GM12864 (cell line): ENCODE results near the gene C2CD4C.
"Not testable (repeated sequence)": the region's sequence is repeated elsewhere in the genome, so short reads cannot be mapped to it uniquely, and the experiment has no call there.

Experiments used
- DNase-seq: peaks from one replicate; pipeline ENCODE4 v3.0.0-alpha.2; 2011; ENCODE audit warnings: low read depth
- H3K4me3 ChIP-seq: 2 replicates; pipeline ENCODE4 v1.5.1; 2011; ENCODE audit warnings: mild to moderate bottlenecking, low read depth, low read length, control low read depth
- TF ChIP-seq, protein P1 (sequence below): IDR thresholded peaks from 2 replicates; pipeline ENCODE4 v1.5.1; 2011; ENCODE audit warnings: low read depth, mild to moderate bottlenecking, moderate library complexity, low read length, control low read depth, inconsistent platforms; ENCODE audit errors: missing control alignments

The C2CD4C gene

DNA sequence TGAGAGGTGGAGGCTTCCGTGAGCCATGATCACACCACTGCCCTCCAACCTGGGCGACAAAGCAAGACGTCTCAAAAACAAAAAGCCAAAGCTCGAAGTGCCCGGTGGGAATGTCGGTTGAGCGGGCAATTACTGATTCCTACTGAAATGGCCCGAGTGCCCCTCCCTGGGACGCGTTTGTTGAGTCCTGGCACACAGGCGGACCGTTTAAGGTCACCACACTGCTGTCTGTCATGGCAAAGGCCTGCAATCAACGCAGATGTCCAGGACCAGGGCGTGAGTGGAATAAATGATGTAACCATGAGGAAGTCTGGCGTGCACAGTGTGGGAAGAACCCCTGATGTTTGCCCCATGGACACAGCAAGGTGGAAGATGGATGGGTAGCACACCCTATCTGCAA is 19.2 kb upstream of the C2CD4C start:
- DNase-seq: no peak
- H3K4me3 ChIP-seq: no peak overlapping the region
- TF ChIP-seq, protein P1, sequence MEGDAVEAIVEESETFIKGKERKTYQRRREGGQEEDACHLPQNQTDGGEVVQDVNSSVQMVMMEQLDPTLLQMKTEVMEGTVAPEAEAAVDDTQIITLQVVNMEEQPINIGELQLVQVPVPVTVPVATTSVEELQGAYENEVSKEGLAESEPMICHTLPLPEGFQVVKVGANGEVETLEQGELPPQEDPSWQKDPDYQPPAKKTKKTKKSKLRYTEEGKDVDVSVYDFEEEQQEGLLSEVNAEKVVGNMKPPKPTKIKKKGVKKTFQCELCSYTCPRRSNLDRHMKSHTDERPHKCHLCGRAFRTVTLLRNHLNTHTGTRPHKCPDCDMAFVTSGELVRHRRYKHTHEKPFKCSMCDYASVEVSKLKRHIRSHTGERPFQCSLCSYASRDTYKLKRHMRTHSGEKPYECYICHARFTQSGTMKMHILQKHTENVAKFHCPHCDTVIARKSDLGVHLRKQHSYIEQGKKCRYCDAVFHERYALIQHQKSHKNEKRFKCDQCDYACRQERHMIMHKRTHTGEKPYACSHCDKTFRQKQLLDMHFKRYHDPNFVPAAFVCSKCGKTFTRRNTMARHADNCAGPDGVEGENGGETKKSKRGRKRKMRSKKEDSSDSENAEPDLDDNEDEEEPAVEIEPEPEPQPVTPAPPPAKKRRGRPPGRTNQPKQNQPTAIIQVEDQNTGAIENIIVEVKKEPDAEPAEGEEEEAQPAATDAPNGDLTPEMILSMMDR: no peak

DNA sequence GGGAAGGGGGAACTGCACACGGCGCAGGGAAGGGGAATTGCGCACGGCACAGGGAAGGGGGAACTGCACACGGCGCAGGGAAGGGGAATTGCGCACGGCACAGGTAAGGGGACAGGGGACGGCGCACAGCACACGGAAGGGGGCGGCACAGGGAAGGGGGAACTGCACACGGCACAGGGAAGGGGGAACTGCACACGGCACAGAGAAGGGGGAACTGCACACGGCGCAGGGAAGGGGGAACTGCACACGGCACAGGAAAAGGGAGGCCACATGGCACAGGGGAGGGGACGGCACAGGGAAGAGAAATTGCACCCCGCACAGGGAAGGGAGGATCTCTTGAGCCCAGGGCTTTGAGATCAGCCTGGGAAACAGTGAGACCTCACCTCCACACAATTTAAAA is 18.7 kb upstream of the C2CD4C start:
- not testable (repeated sequence) for DNase-seq, H3K4me3 ChIP-seq

DNA sequence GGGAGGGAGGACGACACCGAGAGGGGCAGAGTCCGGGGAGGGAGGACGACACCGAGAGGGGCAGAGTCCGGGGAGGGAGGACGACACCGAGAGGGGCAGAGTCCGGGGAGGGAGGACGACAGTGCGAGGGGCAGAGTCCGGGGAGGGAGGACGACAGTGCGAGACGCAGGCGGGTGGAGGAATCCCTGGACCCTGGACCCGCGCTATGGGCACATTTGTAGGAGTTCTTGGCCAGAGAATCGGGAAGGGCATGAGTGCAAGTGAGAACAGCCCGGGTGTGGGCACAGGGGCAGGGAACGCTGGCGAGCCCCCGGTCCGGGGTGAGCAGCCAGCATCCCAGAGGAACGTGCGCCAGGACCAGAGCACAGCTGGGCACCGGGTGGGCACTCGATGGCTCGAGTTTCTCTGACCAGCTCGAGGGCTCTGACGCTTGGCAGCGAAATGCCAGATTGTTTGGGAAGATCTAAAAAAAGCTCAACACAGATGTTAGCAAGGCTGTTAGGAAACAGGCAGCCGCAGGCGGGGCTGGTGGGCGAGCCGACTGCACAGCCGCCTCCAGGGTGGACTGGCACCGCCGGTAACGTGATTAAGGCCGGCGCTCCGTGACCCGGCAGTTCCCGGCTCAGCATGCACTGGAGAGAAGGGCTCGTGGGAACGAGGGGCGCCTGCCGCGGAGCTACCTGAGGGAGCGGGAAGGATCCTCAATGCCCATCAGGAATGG is 17.9 kb upstream of the C2CD4C start:
- no peak for DNase-seq
- TF ChIP-seq, protein P1: no peak
- no peak overlapping the region for H3K4me3 ChIP-seq

DNA sequence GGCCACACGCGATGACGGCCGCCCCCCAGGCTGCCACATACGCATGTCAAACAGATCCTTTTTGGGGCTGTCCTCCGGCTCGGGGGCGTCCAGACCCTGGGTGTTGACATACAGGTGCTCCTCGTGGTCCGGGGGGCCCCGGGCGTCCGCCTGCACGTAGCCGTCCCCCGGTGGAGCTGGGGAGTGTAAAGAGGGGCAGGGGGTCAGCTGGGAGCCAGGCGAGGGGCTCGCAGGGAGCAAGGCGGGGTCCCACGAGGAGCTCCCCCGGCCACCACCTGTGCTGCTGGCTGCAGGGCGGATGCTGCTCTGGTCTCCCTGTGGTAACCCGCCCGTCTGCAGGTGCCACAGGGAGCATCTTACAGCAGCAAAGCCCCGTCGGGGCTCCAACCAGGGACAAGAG is 16.1 kb upstream of the C2CD4C start:
- TF ChIP-seq, protein P1: no peak
- no peak for DNase-seq
- H3K4me3 ChIP-seq: no peak overlapping the region

DNA sequence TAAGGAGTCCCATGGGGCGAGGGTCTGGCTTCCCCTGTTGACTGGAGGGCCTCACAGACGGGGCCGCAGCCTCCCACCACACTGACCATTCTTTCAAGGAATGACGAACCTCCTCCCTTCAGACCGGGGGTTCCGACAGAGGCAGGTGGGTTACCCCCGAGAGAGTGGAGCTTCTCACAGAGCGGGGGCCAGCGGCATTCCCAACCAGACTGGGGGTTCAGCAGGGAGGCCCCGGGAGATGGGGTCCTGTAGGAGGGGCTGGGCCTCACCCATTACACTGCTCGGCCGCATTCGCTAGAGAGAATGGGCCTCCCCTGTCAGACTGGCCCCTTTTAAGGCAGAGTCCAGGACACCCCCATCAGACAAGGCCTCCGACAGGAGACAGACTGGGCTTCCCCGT is 15.6 kb upstream of the C2CD4C start:
- TF ChIP-seq, protein P1: no peak
- no peak overlapping the region for H3K4me3 ChIP-seq
- DNase-seq: no peak

DNA sequence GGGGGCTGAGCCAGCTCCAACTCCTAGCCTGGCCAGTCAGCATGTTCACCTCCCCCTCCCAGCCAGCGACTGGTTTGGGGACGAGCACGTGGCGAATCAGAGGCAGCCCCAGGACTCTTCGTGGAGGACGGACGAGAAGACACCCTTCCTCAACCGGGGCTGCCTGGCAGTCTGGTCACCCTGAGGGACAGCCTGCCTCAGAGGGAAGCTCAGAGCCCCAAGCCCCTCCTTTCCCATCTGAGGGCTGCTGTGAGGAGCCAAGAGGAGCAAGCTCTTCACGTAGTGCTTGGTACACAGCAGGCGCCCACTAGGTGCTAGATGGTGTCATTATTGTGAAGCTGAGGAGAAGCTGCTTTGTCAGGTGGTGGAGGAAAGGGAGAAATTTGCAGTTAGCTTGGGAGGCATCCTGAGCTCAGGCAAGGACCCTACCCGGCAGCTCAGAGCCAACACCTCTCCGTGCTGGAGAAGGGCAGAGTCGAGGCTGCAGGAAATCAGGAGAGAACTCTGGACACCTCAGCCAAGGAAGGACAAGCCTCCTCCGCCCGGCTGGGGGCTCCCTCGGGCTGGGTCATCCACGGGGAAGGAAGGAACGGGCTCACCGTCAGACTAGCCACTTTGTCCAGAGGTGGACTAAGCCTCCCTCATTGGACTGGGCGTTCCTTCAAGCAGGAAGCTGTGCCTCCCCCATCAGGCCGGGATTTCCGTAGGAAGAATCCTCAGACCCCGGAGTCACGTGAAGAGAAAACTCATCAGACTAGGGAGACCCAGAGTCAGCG is 14.9 kb upstream of the C2CD4C start:
- no peak for DNase-seq

DNA sequence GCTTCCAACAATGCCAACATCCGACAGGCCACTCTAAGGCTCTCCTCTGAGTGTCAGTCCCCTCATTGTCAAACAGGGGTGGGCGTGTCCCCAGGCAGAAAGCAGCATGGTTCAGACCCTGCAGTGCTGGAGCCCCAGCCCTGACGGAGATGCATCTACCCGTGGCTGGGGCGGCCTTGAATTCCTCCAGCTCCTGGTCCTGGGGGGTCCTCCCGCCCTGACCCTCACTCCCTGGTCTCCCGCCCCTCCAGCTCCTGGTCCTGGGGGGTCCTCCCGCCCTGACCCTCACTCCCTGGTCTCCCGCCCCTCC is 13.9 kb upstream of the C2CD4C start:
- not testable (repeated sequence) for DNase-seq

More for the DNA sequence above, 14.9 kb upstream of the C2CD4C start:
- TF ChIP-seq, protein P1: no peak
- H3K4me3 ChIP-seq: no peak overlapping the region

More for the DNA sequence above, 13.9 kb upstream of the C2CD4C start:
- H3K4me3 ChIP-seq: not testable (repeated sequence)
